22Rv1 (cell line): ENCODE data around the gene MAN1A1.

Experiments used
- H3K27ac ChIP-seq: fragments of 450-650 bp; 2 replicates; pipeline ENCODE4 v1.5.1; 2017
- ZFX ChIP-seq: fragments of 450-650 bp; IDR thresholded peaks from 2 replicates; pipeline ENCODE4 v1.6.1; 2017; ENCODE audit warnings: antibody characterized with exemption, borderline replicate concordance
- TF ChIP-seq, protein P1 (sequence below): fragments of 450-650 bp; IDR thresholded peaks from 2 replicates; pipeline ENCODE4 v1.5.1; 2017; ENCODE audit warnings: mild to moderate bottlenecking

MAN1A1 gene

DNA sequence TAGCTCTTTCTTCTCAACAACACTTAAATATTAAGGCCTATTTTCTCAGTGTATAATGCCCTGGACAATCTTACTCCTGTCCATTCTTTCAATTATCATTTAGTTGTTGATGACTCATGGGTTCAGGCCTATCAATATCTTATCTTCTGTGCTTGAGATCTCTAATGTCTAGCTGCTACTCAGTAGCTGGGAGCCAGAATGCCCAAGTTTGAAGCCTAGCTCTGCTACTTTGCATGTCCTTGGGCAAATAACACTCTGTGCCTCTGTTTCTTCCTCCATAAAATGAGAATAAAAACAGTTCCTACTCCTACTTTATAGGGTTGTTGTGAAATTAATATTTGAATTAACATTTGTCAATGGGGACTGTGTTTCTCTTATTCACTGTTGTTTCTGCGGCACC is 69.5 kb downstream of the MAN1A1 start:
- H3K27ac ChIP-seq, result no peak overlapping the region
- TF ChIP-seq, protein P1, sequence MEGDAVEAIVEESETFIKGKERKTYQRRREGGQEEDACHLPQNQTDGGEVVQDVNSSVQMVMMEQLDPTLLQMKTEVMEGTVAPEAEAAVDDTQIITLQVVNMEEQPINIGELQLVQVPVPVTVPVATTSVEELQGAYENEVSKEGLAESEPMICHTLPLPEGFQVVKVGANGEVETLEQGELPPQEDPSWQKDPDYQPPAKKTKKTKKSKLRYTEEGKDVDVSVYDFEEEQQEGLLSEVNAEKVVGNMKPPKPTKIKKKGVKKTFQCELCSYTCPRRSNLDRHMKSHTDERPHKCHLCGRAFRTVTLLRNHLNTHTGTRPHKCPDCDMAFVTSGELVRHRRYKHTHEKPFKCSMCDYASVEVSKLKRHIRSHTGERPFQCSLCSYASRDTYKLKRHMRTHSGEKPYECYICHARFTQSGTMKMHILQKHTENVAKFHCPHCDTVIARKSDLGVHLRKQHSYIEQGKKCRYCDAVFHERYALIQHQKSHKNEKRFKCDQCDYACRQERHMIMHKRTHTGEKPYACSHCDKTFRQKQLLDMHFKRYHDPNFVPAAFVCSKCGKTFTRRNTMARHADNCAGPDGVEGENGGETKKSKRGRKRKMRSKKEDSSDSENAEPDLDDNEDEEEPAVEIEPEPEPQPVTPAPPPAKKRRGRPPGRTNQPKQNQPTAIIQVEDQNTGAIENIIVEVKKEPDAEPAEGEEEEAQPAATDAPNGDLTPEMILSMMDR, result no peak
- no peak for TF ChIP-seq ZFX

DNA sequence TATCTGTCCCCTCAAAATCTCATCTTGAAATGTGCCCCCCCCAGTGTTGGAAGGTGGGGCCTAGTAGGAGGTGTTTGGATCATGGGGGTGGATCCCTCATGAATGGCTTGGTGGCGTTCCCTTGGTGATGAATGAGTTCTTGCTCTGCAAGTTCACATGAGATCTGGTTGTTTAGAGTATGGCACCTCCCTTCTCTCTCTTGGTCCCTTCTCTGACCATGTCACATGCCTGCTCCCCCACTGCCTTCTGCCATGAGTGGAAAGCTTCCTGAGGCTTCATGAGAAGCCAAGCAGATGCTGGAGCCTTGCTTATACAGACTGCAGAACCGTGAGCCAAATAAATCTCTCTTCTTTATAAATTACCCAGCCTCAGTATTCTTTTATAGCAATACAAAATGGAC is 70.9 kb downstream of the MAN1A1 start:
- no peak overlapping the region for H3K27ac ChIP-seq
- TF ChIP-seq, protein P1, result no peak
- no peak for TF ChIP-seq ZFX

DNA sequence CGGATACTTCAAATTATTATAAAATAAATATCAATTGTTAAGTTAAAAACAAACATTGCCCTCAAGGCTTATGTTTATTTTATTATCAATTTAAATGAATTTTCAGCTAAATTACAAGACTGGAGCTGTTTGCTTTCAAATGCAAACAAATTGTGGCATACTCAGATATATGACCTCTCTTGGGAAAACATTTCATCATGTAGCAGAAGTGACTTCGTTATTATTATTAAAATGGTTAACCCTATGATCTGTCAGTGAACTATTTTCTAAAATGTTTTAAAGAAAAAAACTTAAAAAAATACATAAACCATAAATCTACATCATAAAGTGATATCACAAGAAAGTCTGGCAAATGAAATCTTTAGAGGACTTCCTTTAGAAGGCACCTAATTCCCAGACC is 72.5 kb downstream of the MAN1A1 start:
- H3K27ac ChIP-seq, result no peak overlapping the region
- TF ChIP-seq, protein P1, result no peak
- TF ChIP-seq ZFX, result no peak

DNA sequence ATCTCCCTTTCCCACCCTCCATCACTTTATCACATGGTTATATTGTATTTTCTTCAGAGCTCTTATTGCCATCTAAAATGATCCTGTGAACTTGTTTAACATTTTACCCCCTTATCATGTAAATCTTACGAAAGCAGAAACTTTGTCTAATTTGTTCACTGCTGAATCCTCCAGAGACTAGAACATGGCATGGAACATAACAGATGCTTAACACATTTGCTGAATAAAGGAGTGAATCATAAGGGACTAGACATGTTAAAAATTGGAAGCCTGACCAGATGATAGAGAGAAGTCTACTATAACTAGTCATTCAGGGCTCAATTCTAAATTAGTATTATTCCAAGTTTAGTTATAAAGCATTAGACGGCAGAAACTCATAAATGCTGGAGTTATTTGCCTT is 73.3 kb downstream of the MAN1A1 start:
- no peak overlapping the region for H3K27ac ChIP-seq
- no peak for TF ChIP-seq ZFX
- TF ChIP-seq, protein P1, result no peak

DNA sequence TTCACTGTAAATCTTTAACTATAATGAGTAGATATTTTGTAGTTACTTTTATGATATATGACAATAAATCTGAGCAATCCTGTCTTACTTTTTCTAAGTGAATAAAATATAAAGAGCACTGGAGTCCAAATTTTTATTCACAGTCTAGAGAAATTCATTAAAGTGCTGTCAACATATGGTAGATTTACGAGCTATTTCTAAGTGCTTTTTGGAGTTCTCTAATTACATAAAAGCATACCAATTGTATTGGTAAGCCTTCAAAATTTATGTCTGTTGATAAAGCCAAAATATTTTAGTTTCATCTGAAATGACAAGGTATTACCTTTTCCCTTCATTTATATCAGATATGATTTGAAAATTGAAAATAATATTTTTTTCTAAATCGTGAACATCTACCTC is 75.4 kb downstream of the MAN1A1 start:
- no peak for TF ChIP-seq ZFX
- TF ChIP-seq, protein P1, result no peak
- no peak overlapping the region for H3K27ac ChIP-seq

DNA sequence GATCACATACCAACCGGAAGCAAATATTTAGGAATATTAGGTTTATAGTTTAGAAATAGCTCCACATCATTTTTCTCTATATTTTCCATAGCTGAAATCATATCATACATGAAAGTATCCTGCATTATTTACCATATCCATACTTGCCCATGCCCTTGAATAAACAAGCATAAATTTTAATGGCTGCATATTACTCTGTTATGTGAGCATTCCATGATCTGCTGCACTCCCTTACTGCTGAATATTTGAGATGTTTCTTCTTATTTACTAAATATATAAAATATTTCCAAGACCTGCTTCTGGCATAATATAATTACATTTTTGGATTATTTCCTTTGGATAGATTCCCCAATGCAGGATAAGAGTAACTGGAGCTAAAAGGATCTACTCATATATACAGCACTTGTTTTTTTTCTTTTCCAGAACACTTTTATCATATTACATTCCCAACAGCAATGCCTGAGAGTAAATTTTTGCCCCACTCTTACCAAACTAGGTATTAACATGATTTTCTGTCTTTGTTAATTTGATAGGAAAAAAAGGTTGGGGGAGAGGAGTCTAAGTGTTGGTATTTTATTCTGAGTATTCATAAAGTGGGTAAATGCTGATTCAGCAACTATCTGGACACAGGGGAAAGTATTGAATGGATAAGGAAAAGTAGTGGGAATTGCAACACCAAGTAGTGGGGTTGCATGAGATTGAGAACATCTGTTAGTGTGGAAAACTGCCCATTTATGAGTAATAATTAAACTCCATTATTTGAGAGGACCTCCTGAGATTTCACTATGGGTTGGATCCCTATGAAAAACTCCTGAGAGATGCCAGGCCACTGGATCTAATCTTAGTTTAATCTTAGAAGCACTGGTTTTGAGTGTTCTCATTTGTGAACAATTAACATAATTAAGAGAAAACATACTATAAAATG is 76.0 kb downstream of the MAN1A1 start:
- TF ChIP-seq ZFX, result no peak
- TF ChIP-seq, protein P1, result no peak
- no peak overlapping the region for H3K27ac ChIP-seq

DNA sequence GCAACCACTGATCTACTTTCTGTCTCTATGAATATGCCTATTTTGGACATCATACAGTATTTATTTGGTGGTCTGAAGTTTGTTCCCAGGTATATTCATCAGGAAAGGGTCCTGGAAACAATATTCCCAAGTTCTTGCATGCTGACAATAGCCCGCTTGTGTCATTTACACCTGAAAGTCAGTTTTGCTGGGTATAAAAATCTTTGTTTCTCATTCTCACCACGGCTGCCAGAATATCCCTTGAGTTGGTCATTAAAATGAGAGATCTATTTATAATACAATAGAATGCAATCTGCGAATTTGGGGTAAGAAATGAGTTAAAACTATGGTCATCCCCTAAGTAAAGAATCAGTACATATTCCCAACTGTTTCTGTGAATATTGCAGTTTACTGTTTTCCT is 79.0 kb downstream of the MAN1A1 start:
- TF ChIP-seq, protein P1, result no peak
- no peak for TF ChIP-seq ZFX
- H3K27ac ChIP-seq, result no peak overlapping the region
